DMS 273 (cell line): ENCODE measurements around the gene GOLGA6L24.
"Not testable (repeated sequence)": the region's sequence is repeated elsewhere in the genome, so short reads cannot be mapped to it uniquely, and the experiment has no call there.

Source experiments
- DNase-seq: peaks from one replicate; lab custom pipeline; 2025; ENCODE audit not compliant: unreplicated experiment; lab: John Stamatoyannopoulos, UW

Gene GOLGA6L24, protein sequence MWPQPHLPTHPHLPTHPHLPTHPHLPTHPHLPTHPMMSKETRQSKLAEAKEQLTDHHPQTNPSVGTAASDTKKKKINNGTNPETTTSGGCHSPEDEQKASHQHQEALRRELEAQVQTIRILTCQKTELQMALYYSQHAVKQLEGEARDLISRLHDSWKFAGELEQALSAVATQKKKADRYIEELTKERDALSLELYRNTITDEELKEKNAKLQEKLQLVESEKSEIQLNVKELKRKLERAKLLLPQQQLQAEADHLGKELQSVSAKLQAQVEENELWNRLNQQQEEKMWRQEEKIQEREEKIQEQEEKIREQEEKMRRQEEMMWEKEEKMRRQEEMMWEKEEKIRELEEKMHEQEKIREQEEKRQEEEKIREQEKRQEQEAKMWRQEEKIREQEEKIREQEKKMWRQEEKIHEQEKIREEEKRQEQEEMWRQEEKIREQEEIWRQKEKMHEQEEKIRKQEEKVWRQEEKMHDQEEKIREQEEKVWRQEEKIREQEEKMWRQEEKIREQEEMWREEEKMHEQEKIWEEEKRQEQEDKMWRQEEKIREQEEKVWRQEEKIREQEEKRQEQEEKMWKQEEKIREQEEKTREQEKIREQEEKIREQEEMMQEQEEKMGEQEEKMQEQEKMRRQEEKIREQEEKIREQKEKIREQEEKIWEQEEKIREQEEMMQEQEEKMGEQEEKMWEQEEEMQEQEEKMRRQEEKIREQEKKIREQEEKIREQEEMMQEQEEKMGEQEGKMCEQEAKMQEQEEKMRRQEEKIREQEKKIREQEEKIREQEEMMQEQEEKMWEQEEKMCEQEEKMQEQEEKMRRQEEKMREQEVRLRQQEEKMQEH

GRCh38 chr15:28357984-28358383 is at the start of gene GOLGA6L24:
Gene GOLGA6L24, minus strand, starts transcription at chr15:28358084. Its CDS starts 61 bp downstream, at chr15:28358023.
- not testable (repeated sequence) for DNase-seq

DNA sequence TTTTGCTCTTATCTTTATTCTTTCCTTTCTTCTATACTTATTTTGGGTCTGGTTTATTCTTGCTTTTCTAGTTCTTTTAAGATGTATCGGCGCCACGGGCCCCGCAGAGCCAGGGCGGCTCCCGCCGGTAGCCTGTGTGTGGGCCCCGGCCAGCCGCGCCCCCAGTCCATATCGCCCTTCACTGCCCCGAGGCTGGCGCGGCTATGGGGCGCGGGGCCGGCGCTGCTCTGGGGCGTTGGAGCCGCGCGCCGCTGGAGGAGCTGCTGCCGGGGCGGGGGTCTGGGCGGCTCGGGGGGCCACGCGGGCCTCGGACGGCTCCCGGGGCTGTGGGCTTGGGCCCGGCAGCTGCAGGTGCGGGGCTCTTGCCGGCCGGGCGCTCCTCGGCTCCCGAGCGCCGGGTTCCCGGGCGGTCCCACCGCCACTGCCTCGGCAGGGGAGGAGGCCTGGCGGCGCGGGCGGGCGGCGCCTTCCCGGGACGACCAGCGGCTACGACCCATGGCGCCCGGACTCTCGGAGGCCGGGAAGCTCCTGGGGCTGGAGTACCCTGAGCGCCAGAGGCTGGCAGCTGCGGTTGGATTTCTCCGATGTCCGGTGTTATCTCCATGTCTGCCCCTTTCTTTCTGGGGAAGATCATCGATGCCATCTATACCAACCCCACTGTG is 45.0 kb upstream of the GOLGA6L24 start:
- not testable (repeated sequence) for DNase-seq

GRCh38 chr15:28396022-28396421 is 38.1 kb upstream of the GOLGA6L24 start:
- DNase-seq: not testable (repeated sequence)

DNA sequence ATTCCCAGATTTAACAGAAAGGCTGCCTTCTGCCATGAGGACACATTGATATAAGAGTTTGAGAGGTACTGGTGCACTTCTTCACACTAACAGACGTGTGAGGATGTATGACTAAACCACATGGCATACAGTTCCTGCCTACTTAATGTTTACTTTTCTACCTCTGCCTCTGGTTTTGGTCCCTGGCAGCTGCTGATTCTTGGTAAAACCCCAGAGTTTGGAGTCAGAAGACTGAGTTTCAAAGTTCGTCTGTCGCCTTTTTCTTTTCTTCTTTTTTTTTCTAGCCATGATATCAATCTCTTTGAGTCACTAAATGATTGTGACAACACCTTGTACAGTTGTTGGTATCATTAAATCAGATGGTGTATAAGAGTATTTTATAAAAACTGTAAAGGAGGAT is 22.2 kb upstream of the GOLGA6L24 start:
- not testable (repeated sequence) for DNase-seq

DNA sequence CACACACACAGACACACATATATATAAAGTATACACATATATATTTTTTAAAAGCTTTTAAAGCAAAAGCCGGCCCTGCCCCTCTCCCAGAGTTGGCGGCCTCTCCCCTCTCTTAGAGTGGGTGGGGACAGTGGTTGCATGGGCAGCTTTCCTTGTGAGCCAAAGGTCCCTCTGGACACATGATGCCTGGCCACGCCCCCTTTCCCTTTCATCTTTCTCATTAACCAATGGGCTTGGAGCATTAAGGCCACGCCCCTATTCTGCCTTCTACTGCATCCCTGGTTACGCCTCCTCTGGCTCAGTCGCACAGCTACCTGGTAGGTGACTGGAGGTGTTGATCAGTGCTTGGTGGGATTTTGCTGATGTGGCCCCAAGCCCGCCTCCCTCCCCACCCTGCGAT is 20.5 kb upstream of the GOLGA6L24 start, which contains the start of gene GOLGA8F:
TSS of gene GOLGA8F (plus strand) at position 301 of the 400 bp plus-strand sequence. CDS start at position 399, 98 bp downstream.
- DNase-seq: not testable (repeated sequence)

GRCh38 chr15:28365502-28365901 is 7.6 kb upstream of the GOLGA6L24 start:
- not testable (repeated sequence) for DNase-seq

DNA sequence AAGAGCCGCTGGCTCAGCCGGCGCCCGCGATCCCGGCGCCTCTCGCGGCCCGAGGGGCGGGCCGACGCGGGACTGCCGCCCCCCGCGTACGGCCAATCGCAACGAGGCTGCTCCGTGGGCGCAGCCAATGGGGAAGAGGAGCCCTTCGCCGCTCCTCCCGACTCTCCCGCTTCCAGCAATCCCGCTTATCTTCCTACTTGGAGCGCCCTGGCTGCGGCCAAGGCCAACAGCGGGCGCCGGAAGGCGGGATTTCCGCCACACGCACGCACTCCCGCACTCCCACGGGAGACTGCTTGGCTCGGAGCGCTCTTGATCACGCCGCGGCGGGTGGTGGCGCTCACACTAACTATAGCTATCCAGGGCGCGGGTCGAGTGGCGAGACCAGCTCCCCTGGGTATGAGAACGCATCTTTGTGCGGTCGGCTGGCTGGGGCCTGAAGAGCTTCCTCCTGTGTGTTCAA is 35.7 kb downstream of the GOLGA6L24 start, which contains the start of gene HERC2:
TSS of gene HERC2 (minus strand) at position 51 of the 460 bp plus-strand sequence. CDS start 746 bp downstream, outside the sequence.
- DNase-seq: not testable (repeated sequence)

- DNase-seq: not testable (repeated sequence)
Measured at GRCh38 chr15:28321358-28322078, 36.4 kb downstream of the GOLGA6L24 start.

DNA sequence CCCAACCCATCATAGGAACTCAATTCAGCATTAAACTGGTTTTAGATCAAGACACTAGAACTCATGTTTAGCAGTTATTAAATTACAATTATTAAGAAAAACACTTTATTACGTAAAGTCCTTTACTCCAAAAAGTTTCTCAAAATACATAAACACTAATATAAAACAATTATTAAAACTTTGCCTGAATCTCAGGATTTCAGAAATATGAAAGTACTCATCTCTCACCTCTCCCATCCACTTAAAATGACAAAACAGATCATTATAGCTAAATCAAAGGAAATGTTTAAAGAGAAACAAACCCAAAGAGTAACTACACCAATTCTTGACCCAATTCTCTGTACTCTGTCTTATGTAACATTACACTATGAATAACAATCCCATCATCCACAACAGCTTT is 38.2 kb downstream of the GOLGA6L24 start:
- DNase-seq: not testable (repeated sequence)

DNA sequence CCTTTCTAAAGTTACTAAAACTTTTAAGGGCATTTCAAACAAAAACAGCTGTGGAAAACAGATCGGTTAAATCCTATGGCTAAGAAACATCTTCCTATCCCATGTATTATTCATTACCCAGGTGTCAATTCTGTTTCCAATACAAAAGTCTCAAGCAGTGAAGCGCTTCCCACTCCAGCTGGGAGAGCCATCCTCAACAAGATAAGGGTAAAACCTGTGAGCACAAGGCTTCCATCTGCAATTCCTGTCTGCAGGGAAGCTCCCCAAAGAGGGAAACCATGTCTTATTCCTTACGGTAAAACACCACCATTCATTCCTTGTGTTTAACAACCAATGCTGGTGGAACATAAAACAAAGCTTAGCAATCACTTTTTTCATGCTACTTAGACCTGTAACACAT is 39.1 kb downstream of the GOLGA6L24 start:
- DNase-seq: not testable (repeated sequence)

DNA sequence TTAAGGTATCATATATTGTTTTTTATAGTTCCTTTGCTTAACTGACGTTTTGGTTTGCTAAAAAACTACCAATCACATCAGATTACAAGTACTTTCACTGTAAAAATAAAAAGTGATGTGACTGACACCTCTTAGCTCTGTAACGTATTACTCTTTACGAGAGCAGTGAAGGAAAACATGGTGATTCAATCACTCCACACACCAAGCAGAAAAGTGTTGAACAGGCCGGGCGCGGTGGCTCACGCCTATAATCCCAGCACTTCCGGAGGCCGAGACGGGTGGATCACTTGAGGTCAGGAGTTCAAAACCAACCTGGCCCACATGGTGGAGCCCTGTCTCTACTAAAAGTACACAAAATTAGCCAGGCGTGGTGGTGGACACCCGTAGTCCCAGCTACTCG is 39.8 kb downstream of the GOLGA6L24 start:
- DNase-seq: not testable (repeated sequence)

DNA sequence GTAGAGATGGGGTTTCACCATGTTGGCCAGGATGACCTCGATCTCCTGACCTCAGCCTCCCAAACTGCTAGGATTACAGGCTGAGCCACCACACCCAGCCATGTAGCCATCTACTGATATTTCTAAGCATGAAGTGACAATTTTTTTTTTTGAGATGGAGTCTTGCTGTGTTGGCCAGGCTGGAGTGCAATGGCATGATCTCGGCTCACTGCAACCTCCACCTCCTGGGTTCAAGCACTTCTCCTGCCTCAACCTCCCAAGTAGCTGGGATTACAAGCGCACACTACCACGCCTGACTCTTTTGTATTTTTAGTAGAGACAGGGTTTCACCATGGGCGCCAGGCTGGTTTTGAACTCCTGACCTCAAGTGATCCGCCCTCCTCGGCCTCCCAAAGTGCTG is 40.9 kb downstream of the GOLGA6L24 start:
- DNase-seq: not testable (repeated sequence)

GRCh38 chr15:28310454-28310853 is 47.4 kb downstream of the GOLGA6L24 start:
- DNase-seq: not testable (repeated sequence)

- DNase-seq: not testable (repeated sequence)
Measured at GRCh38 chr15:28308718-28309117, 49.2 kb downstream of the GOLGA6L24 start.
